Measurements from ENCODE around the gene NHS. TPM values are rescaled to one million over a fixed set of nuclear protein-coding genes. Genes with fewer than 3 reads are reported as not detected.

NHS gene
- total RNA-seq, 1 donor from 2014 or later: 12.1 TPM

DNA sequence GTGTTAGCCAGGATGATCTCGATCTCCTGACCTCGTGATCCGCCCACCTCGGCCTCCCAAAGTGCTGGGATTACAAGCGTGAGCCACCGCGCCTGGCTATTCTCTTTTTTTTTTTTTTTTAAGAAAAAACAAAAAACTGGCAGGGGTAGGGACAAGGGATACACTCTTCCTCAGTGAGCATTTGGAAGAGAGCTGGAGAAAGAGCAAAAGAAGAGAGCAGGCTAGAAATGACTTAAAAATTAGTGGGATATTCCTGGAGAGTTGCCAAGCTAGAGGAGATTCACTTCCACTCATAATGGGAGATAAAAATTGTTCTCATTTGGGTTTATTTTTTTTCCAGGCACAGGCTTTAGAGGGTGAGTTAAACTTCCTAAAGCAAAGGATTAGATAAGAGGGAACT, 222.3 kb downstream of the NHS start:
- Histone ChIP-seq H3F3A (ENCODE audit: low read depth) (no peaks in the 10 kb centered on the region), H3K4me1 (no peaks in the 10 kb centered on the region), H3K27ac (no peak overlapping the region), H3K9ac (no peak overlapping the region), H2AFZ (replicated peaks) (no peak overlapping the region), H3K79me2 (ENCODE audit: low read depth) (no peaks in the 10 kb centered on the region), H3K4me3 (no peak overlapping the region), H3K36me3 (no peaks in the 10 kb centered on the region), H3K27me3 (no peaks in the 10 kb centered on the region), H3K4me2 (no peak overlapping the region), H3K9me3 (ENCODE audit: low read depth) (no peaks in the 10 kb centered on the region), H4K20me1 (ENCODE audit: low read depth) (no peaks in the 10 kb centered on the region)
- TF ChIP-seq, protein P1, sequence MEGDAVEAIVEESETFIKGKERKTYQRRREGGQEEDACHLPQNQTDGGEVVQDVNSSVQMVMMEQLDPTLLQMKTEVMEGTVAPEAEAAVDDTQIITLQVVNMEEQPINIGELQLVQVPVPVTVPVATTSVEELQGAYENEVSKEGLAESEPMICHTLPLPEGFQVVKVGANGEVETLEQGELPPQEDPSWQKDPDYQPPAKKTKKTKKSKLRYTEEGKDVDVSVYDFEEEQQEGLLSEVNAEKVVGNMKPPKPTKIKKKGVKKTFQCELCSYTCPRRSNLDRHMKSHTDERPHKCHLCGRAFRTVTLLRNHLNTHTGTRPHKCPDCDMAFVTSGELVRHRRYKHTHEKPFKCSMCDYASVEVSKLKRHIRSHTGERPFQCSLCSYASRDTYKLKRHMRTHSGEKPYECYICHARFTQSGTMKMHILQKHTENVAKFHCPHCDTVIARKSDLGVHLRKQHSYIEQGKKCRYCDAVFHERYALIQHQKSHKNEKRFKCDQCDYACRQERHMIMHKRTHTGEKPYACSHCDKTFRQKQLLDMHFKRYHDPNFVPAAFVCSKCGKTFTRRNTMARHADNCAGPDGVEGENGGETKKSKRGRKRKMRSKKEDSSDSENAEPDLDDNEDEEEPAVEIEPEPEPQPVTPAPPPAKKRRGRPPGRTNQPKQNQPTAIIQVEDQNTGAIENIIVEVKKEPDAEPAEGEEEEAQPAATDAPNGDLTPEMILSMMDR (IDR thresholded peaks at IDR 0.05): no peak
- TF ChIP-seq EZH2 (IDR thresholded peaks at IDR 0.05): no peak
- no peak for TF ChIP-seq EZH2phosphoT487 (IDR thresholded peaks at IDR 0.05)
- Mint-ChIP-seq H3K27me3 (ENCODE audit: insufficient read depth, low read depth) (no peaks in the 10 kb centered on the region), H3K4me3 (no peak overlapping the region), H3K9me3 (peaks cover 2% of the 10 kb centered on the region), H3K4me1 (peaks cover 29% of the 10 kb centered on the region), H3K36me3 (no peaks in the 10 kb centered on the region), H3K27ac (no peak overlapping the region)
- no peak for DNase-seq (ENCODE audit: low spot score)

DNA sequence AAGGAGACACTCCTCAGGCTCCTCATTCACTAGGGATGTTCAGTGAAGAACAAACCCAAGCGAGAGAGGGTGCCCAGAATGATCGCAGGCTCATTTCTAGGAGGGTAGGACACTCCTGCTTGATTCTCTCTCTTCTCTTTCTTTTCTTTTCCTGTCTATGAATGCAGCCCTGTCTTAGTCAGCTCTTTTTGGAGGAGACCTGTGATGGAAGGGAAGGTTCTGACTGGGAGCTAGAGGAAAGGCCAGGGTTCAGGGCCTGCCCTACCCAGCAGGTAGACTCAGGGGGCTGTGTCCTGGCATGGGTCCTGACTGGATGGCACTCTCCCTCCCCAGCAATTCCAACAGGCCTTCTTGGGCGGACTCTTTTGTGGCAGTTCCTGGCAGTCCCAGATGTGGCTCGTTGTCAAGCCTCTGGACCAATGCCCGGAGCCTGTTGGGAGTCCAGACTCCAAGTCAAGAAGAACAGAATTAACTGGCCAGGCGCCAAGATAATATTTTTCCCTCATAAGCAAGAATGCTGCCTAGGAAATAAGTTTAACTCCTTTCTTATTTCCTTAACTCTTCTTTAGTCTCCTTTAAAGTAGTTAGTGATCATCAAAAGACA, 222.9 kb downstream of the NHS start:
- H3K4me3 Mint-ChIP-seq: no peak overlapping the region
- H3K4me1 Mint-ChIP-seq: peaks cover 27% of the 10 kb centered on the region
- H3K27ac ChIP-seq: no peak overlapping the region
- H3K27me3 Mint-ChIP-seq (ENCODE audit: insufficient read depth, low read depth): no peaks in the 10 kb centered on the region
- H3K36me3 ChIP-seq: no peaks in the 10 kb centered on the region
- no peak overlapping the region for H3K4me2 ChIP-seq
- no peaks in the 10 kb centered on the region for H3K9me3 ChIP-seq (ENCODE audit: low read depth)
- H4K20me1 ChIP-seq (ENCODE audit: low read depth): no peaks in the 10 kb centered on the region
- H3K9ac ChIP-seq: no peak overlapping the region
- TF ChIP-seq, protein P1 (IDR thresholded peaks at IDR 0.05): no peak
- no peak for TF ChIP-seq EZH2 (IDR thresholded peaks at IDR 0.05)
- no peaks in the 10 kb centered on the region for H3K4me1 ChIP-seq
- no peaks in the 10 kb centered on the region for H3K36me3 Mint-ChIP-seq
- peaks cover 2% of the 10 kb centered on the region for H3K9me3 Mint-ChIP-seq
- DNase-seq (ENCODE audit: low spot score): no peak
- no peak overlapping the region for H3K4me3 ChIP-seq
- H3K27me3 ChIP-seq: no peaks in the 10 kb centered on the region
- H3K79me2 ChIP-seq (ENCODE audit: low read depth): no peaks in the 10 kb centered on the region
- no peak overlapping the region for H2AFZ ChIP-seq (replicated peaks)
- H3K27ac Mint-ChIP-seq: no peak overlapping the region
- H3F3A ChIP-seq (ENCODE audit: low read depth): no peaks in the 10 kb centered on the region

DNA sequence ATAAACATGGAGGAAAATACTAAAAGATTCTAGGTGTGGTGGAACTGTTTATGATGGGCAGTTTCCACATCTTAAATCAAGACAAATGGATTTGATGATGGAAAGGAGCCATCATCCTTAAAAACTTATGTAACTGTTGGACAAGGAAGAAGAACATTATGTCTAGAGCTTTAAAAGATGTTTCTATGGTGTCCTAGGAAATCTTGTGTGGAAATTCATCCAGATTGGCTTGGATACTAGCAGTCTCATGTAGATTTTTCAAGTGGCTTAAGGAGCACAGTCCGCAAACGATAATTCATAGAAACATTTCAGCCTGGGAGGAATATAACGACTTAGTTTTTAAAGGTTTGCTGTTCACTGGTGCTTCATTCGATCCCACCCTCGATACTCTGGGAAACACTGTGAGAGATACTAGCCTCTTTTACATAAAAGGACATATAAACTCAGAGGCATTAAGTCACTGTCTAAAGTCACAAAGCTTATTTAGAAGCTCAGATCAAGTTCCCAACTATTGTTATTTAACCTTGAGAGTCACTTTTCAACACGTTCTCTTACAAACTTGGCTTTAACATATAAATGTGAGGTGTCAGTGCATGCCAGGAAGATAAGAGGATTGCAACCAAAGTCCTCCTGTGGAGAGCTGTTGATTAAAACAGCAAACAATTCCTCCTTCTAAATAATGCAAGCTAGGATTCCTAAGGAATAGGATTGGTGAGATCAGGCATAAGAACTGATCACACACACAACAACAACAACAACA, 226.6 kb downstream of the NHS start:
- Mint-ChIP-seq H3K9me3 (no peaks in the 10 kb centered on the region), H3K27me3 (ENCODE audit: insufficient read depth, low read depth) (no peaks in the 10 kb centered on the region), H3K36me3 (no peaks in the 10 kb centered on the region), H3K4me1 (peaks cover 41% of the 10 kb centered on the region), H3K4me3 (no peak overlapping the region), H3K27ac (no peak overlapping the region)
- no peaks in the 10 kb centered on the region for H3K79me2 ChIP-seq (ENCODE audit: low read depth)
- DNase-seq (ENCODE audit: low spot score): no peak
- H3K4me1 ChIP-seq: no peaks in the 10 kb centered on the region
- H3K9ac ChIP-seq: no peak overlapping the region
- no peaks in the 10 kb centered on the region for H3K36me3 ChIP-seq
- no peak overlapping the region for H2AFZ ChIP-seq (replicated peaks)
- H4K20me1 ChIP-seq (ENCODE audit: low read depth): no peaks in the 10 kb centered on the region
- no peak overlapping the region for H3K4me2 ChIP-seq
- TF ChIP-seq EZH2 (IDR thresholded peaks at IDR 0.05) (no peak), EZH2phosphoT487 (IDR thresholded peaks at IDR 0.05) (no peak)
- TF ChIP-seq, protein P1 (IDR thresholded peaks at IDR 0.05): no peak
- H3K27me3 ChIP-seq: no peaks in the 10 kb centered on the region
- H3K4me3 ChIP-seq: no peak overlapping the region
- no peaks in the 10 kb centered on the region for H3F3A ChIP-seq (ENCODE audit: low read depth)
- H3K9me3 ChIP-seq (ENCODE audit: low read depth): no peaks in the 10 kb centered on the region
- no peak overlapping the region for H3K27ac ChIP-seq

All from neural progenitor cell (in vitro differentiated cells).